ENCODE measurements around the gene MRPL24. TPM values are rescaled to one million over a fixed set of nuclear protein-coding genes. Genes with fewer than 3 reads are reported as not detected.

MRPL24 gene
- total and polyA plus RNA-seq, 2 of the 4 experiments (the other 2 are of a cell fraction), result 68.8 to 99.5 TPM

GRCh38 chr1:156740237-156740740 is 599 bp downstream of the MRPL24 start:
- H3K79me1 ChIP-seq (ENCODE audit: low read depth in 1 of 2, low read length in 2 of 2), result peaks cover 4 to 53% of the 10 kb centered on the region in 2 experiments
- H3K9me3 ChIP-seq (ENCODE audit: control insufficient read depth, insufficient read depth, low read length), result no peaks in the 10 kb centered on the region
- H3K14ac ChIP-seq (replicated peaks; ENCODE audit: low read depth, low read length), result peak overlapping the region; percentile 97
- 0 out of 2 replicates have a peak, but pooled peaks cover 2% of the 10 kb centered on the region for H3K4me1 ChIP-seq (ENCODE audit: control insufficient read depth, insufficient read depth, low read length)
- peak overlapping the region; percentile 54 for H4K5ac ChIP-seq (ENCODE audit: low read depth, low read length)
- H3K36me3 ChIP-seq (ENCODE audit: control insufficient read depth, insufficient read depth, low read length), result peaks cover 44% of the 10 kb centered on the region
- DNase-seq (no peak), ATAC-seq (ENCODE audit: low read depth) (peak; percentile 4)
- H3K27me3 ChIP-seq (ENCODE audit: control insufficient read depth, insufficient read depth, low read length), result no peaks in the 10 kb centered on the region
- intact Hi-C loops (cut with micrococcal nuclease), result no loop called here
- peaks cover 2% of the 10 kb centered on the region; the same call in 1 of the 2 replicates for H3K9me1 ChIP-seq (ENCODE audit: insufficient read depth, low read length)
- H4K8ac ChIP-seq (ENCODE audit: low read depth in 2 of 2, low read length in 2 of 2), result peak overlapping the region; percentile 78 to 86
- H3K23ac ChIP-seq (ENCODE audit: low read depth, low read length), result peak overlapping the region; percentile 85
- peak overlapping the region; percentile 77 for H3K9ac ChIP-seq (ENCODE audit: low read depth, low read length)
- H3K27ac ChIP-seq (ENCODE audit: insufficient read depth, low read length), result peak overlapping the region; percentile 57
- ChIA-PET POLR2A (ENCODE audit: unreplicated experiment) (no interaction called here), CTCF (no interaction called here)
- no peak overlapping the region for H2BK20ac ChIP-seq (ENCODE audit: low read depth, low read length)
- peak overlapping the region; percentile 97 for H2AFZ ChIP-seq (replicated peaks; ENCODE audit: low read length, poor library complexity)
- WGBS, 2 experiments (ENCODE audit: extremely low coverage in 2 of 2, insufficient read length in 1 of 2), result no CpG with 5 or more reads among the region's 7 CpGs
- 0 out of 2 replicates have a peak, but pooled peaks cover 4% of the 10 kb centered on the region for H4K20me1 ChIP-seq (ENCODE audit: insufficient read depth, low read length)
- no peak overlapping the region for H3K18ac ChIP-seq (ENCODE audit: low read depth, low read length)
- H2AK9ac ChIP-seq (replicated peaks; ENCODE audit: low read depth, low read length, poor library complexity), result peak overlapping the region; percentile 99
- BruUV-seq (replicated peaks), result no TSS peak
- in situ Hi-C loops (cut with MboI; ENCODE audit: low sequenced_read_pairs), result no loop called here
- H3K4ac ChIP-seq (ENCODE audit: low read depth, low read length), result peak overlapping the region; percentile 92
- H2AK5ac ChIP-seq (ENCODE audit: low read depth, low read length), result peak overlapping the region; percentile 96
- peak overlapping the region; percentile 92 for H3K4me2 ChIP-seq (ENCODE audit: low read depth, low read length)
- TF ChIP-seq CEBPB (IDR thresholded peaks at IDR 0.05; ENCODE audit: low read depth, low read length) (no peak), MAFK (IDR thresholded peaks at IDR 0.05; ENCODE audit: low read depth, low read length) (peak; percentile 28; the same call in 1 of the 2 replicates)
- H2BK5ac ChIP-seq (ENCODE audit: low read depth, low read length, poor library complexity, severe bottlenecking), result peak overlapping the region; percentile 49
- dilution Hi-C loops (cut with HindIII; ENCODE audit: low sequenced_read_pairs, unreplicated experiment), result no loop called here
- H2BK15ac ChIP-seq (ENCODE audit: low read depth, low read length), result no peak overlapping the region
- H2BK120ac ChIP-seq (ENCODE audit: low read depth, low read length), result no peak overlapping the region
- H4K91ac ChIP-seq (ENCODE audit: insufficient read depth, low read depth, low read length), result peak overlapping the region; percentile 74
- peak overlapping the region; percentile 56 for H3K4me3 ChIP-seq (ENCODE audit: insufficient read depth, low read depth, low read length)
- H3K56ac ChIP-seq (ENCODE audit: extremely low read depth, insufficient read depth, low read length), result peak overlapping the region; percentile 64

All from IMR-90 (cell line).